GM23338 (cell line): ENCODE measurements around the gene SYCN. TPM values are rescaled to one million over a fixed set of nuclear protein-coding genes. Genes with fewer than 3 reads are reported as not detected.

Experiments used
- ATAC-seq: fragments of 200-7000 bp; cut with Tn5 transposase; 3 replicates; pipeline ENCODE4 v1.9.1; 2020
- DNase-seq: peaks from one replicate; pipeline ENCODE4 v3.0.0-alpha.2; 2015; ENCODE audit warnings: low spot score
- H2AFZ ChIP-seq: fragments of 200-600 bp; sonication (generic); 2 replicates; pipeline ENCODE4 v1.8.0; 2016; ENCODE audit warnings: antibody characterized with exemption, mild to moderate bottlenecking, moderate library complexity
- H3F3A ChIP-seq: fragments of 200-600 bp; sonication (generic); replicated peaks from 2 replicates; pipeline ENCODE4 v1.8.0; 2017; ENCODE audit warnings: antibody characterized with exemption, mixed run types, low read depth
- H3K27ac ChIP-seq: fragments of 200-600 bp; sonication (generic); 2 replicates; pipeline ENCODE4 v1.6.1; 2016; ENCODE audit warnings: low read depth
- H3K27me3 ChIP-seq: fragments of 200-600 bp; sonication (generic); 2 replicates; pipeline ENCODE4 v1.8.0; 2016; ENCODE audit warnings: mild to moderate bottlenecking, mixed run types, moderate library complexity; ENCODE audit not compliant: insufficient read depth
- H3K36me3 ChIP-seq: fragments of 200-600 bp; sonication (generic); 2 replicates; pipeline ENCODE4 v1.8.0; 2016; ENCODE audit warnings: mild to moderate bottlenecking; ENCODE audit not compliant: insufficient read depth
- H3K4me1 ChIP-seq: fragments of 200-600 bp; sonication (generic); 2 replicates; pipeline ENCODE4 v1.8.0; 2016; ENCODE audit warnings: mild to moderate bottlenecking, moderate library complexity; ENCODE audit not compliant: insufficient read depth
- H3K4me2 ChIP-seq: fragments of 200-600 bp; sonication (generic); 2 replicates; pipeline ENCODE4 v1.7.1; 2017; ENCODE audit warnings: mixed run types
- H3K4me3 ChIP-seq: fragments of 200-600 bp; sonication (generic); 2 replicates; pipeline ENCODE4 v1.6.1; 2016; ENCODE audit warnings: mixed run types
- H3K79me2 ChIP-seq: fragments of 200-600 bp; sonication (generic); replicated peaks from 2 replicates; pipeline ENCODE4 v1.8.0; 2017; ENCODE audit warnings: mild to moderate bottlenecking; ENCODE audit not compliant: insufficient read depth
- H3K9me2 ChIP-seq: fragments of 200-600 bp; sonication (generic); 2 replicates; pipeline ENCODE4 v1.8.0; 2017; ENCODE audit not compliant: insufficient read depth
- H4K20me1 ChIP-seq: fragments of 200-600 bp; sonication (generic); replicated peaks from 2 replicates; pipeline ENCODE4 v1.8.0; 2017; ENCODE audit warnings: mild to moderate bottlenecking; ENCODE audit not compliant: insufficient read depth
- H3K27ac Mint-ChIP-seq: 2 replicates; pipeline ENCODE4 v1.8.0; 2020; ENCODE audit warnings: inconsistent platforms, mild to moderate bottlenecking, moderate library complexity, mixed read lengths
- H3K27me3 Mint-ChIP-seq: 3 replicates; pipeline ENCODE4 v1.8.0; 2022; ENCODE audit warnings: low read depth, mild to moderate bottlenecking, moderate library complexity, mixed read lengths, inconsistent platforms; ENCODE audit not compliant: insufficient read depth, poor library complexity
- H3K36me3 Mint-ChIP-seq: 3 replicates; pipeline ENCODE4 v1.8.0; 2021; ENCODE audit warnings: low read depth, mild to moderate bottlenecking, inconsistent platforms, moderate library complexity, mixed read lengths
- H3K4me1 Mint-ChIP-seq: 3 replicates; pipeline ENCODE4 v1.8.0; 2020; ENCODE audit warnings: mild to moderate bottlenecking, inconsistent platforms, mixed read lengths
- H3K4me3 Mint-ChIP-seq: 3 replicates; pipeline ENCODE4 v1.8.0; 2021; ENCODE audit warnings: moderate library complexity, mild to moderate bottlenecking, inconsistent platforms, mixed read lengths
- H3K9me3 Mint-ChIP-seq: 3 replicates; pipeline ENCODE4 v1.8.0; 2020; ENCODE audit warnings: moderate library complexity, mild to moderate bottlenecking, inconsistent platforms, mixed read lengths
- EZH2phosphoT487 ChIP-seq: fragments of 200-600 bp; sonication (generic); IDR thresholded peaks from one replicate; pipeline ENCODE4 v1.8.1; 2018; ENCODE audit warnings: antibody characterized with exemption; ENCODE audit not compliant: unreplicated experiment
- ZNF331 ChIP-seq: fragments of 250-450 bp; sonication (Bioruptor Pico); IDR thresholded peaks from 2 replicates; pipeline ENCODE4 v1.5.0; 2020; ENCODE audit warnings: low read depth, mild to moderate bottlenecking, moderate library complexity
- polyA plus RNA-seq: library from polyadenylated mRNA; unstranded; fragments of >200 nt; fragmentation: Nextera tagmentation; extraction: Ambion mirVana; gene quantifications from 2 replicates; pipeline ENCODE4 v1.2.1, GENCODE V29; 2016
- total RNA-seq: library from RNA; depleted of rRNA; stranded (reverse); fragments of >200 nt; shearing (Covaris generic); gene quantifications from 2 replicates; pipeline ENCODE4 v1.2.3, GENCODE V29; 2014; rRNA removed

Gene SYCN
- total and polyA plus RNA-seq, 2 experiments from 2014 or later = not detected

DNA sequence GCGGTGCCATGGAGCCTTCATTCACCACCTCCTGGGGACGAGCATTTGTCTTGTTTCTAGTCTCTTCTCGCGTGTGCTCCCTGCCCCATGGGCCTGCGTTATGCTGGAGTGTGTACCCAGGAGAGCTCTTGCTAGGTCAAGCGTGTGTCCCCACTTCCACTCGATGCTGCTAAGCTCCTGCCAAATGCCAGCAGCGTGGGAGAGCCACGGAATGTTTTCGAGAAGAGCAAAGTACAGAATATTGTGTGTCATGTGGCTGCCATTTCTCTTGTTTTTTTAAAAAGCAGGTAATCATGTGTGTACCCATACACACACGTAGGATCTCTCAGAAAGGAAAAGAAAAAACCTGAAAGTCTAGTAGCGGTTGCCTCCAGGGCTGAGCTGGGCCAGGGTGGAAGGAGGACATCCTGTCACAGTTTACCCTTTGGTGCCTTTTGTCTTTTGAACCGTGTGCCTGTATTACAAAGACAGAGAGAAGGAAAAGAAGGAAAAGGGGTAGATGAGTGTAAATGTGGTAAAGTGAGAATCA lies 49.9 kb downstream of the SYCN start:
- peaks cover 17% of the 10 kb centered on the region for H3K4me1 ChIP-seq
- no peak overlapping the region for H3K27ac ChIP-seq
- no peaks in the 10 kb centered on the region for H3K27me3 ChIP-seq
- peaks cover 1% of the 10 kb centered on the region for H3K36me3 Mint-ChIP-seq
- H3K79me2 ChIP-seq = peaks cover 41% of the 10 kb centered on the region
- no peak for ATAC-seq
- H3K9me3 Mint-ChIP-seq = peaks cover under 1% of the 10 kb centered on the region; the same call in 2 of the 3 replicates
- peaks cover 8% of the 10 kb centered on the region for H3K27me3 Mint-ChIP-seq
- peak overlapping the region; percentile 67 for H3K4me2 ChIP-seq
- peaks cover 51% of the 10 kb centered on the region for H3K4me1 Mint-ChIP-seq
- H3K4me3 ChIP-seq = no peak overlapping the region
- H4K20me1 ChIP-seq = peaks cover 4% of the 10 kb centered on the region
- no peaks in the 10 kb centered on the region for H3K9me2 ChIP-seq
- H3K27ac Mint-ChIP-seq = no peak overlapping the region
- no peak overlapping the region for H2AFZ ChIP-seq
- no peak for DNase-seq
- no peak for TF ChIP-seq ZNF331 (CRISPR knock-in tag)
- no peak for TF ChIP-seq EZH2phosphoT487
- H3F3A ChIP-seq = no peaks in the 10 kb centered on the region
- peak overlapping the region; percentile 14; the same call in 1 of the 3 replicates for H3K4me3 Mint-ChIP-seq
- no peaks in the 10 kb centered on the region for H3K36me3 ChIP-seq

Other genes with a start within 250 kb of the SYCN start
- gene FBXO17, start 228.5 kb downstream of the SYCN start, total RNA-seq = 27.2 and 29.0 TPM in 2 replicates
- 17.2 and 18.6 TPM in 2 replicates for gene FBXO17, start 228.5 kb downstream of the SYCN start, polyA plus RNA-seq
- 3.8 and 6.2 TPM in 2 replicates for gene FBXO27, start 171.7 kb downstream of the SYCN start, total RNA-seq
- 13.7 and 15.4 TPM in 2 replicates for gene FBXO27, start 171.7 kb downstream of the SYCN start, polyA plus RNA-seq
- gene ACP7, start 119.9 kb downstream of the SYCN start, total RNA-seq = 0.45 and 0.97 TPM in 2 replicates
- 0.26 and 0.27 TPM in 2 replicates for gene ACP7, start 119.9 kb downstream of the SYCN start, polyA plus RNA-seq
- 31.7 and 35.4 TPM in 2 replicates for gene PAK4, start 78.5 kb downstream of the SYCN start, total RNA-seq
- gene PAK4, start 78.5 kb downstream of the SYCN start, polyA plus RNA-seq = 28.3 and 28.7 TPM in 2 replicates
- 3.8 and 6.2 TPM in 2 replicates for gene NCCRP1, start 7.3 kb downstream of the SYCN start, total RNA-seq
- gene NCCRP1, start 7.3 kb downstream of the SYCN start, polyA plus RNA-seq = 2.8 and 3.6 TPM in 2 replicates
- not detected in 2 replicates for gene IFNL3, start 40.7 kb upstream of the SYCN start, total RNA-seq
- not detected in 2 replicates for gene IFNL3, start 40.7 kb upstream of the SYCN start, polyA plus RNA-seq
- gene IFNL4, start 44.6 kb upstream of the SYCN start, total RNA-seq = not detected in 2 replicates
- not detected in 2 replicates for gene IFNL4, start 44.6 kb upstream of the SYCN start, polyA plus RNA-seq
- not detected in 2 replicates for gene IFNL2, start 64.1 kb upstream of the SYCN start, total RNA-seq
- not detected in 2 replicates for gene IFNL2, start 64.1 kb upstream of the SYCN start, polyA plus RNA-seq
- not detected in 2 replicates for gene IFNL1, start 92.1 kb upstream of the SYCN start, total RNA-seq
- not detected in 2 replicates for gene IFNL1, start 92.1 kb upstream of the SYCN start, polyA plus RNA-seq
- gene LRFN1, start 116.6 kb upstream of the SYCN start, total RNA-seq = 8.1 and 10.0 TPM in 2 replicates
- 3.2 and 4.1 TPM in 2 replicates for gene LRFN1, start 116.6 kb upstream of the SYCN start, polyA plus RNA-seq
- gene GMFG, start 131.8 kb upstream of the SYCN start, total RNA-seq = not detected in 2 replicates
- gene GMFG, start 131.8 kb upstream of the SYCN start, polyA plus RNA-seq = 1.0 and 1.3 TPM in 2 replicates
- 124 and 172 TPM in 2 replicates for gene SAMD4B, start 138.2 kb upstream of the SYCN start, total RNA-seq
- 104 and 107 TPM in 2 replicates for gene SAMD4B, start 138.2 kb upstream of the SYCN start, polyA plus RNA-seq
- gene PAF1, start 186.8 kb upstream of the SYCN start, total RNA-seq = 24.6 and 47.3 TPM in 2 replicates
- 21.3 and 22.1 TPM in 2 replicates for gene PAF1, start 186.8 kb upstream of the SYCN start, polyA plus RNA-seq
- gene MED29, start 187.1 kb upstream of the SYCN start, total RNA-seq = 62.0 and 63.0 TPM in 2 replicates
- gene MED29, start 187.1 kb upstream of the SYCN start, polyA plus RNA-seq = 26.1 and 27.5 TPM in 2 replicates
- 9.5 and 10.6 TPM in 2 replicates for gene ZFP36, start 202.6 kb upstream of the SYCN start, total RNA-seq
- gene ZFP36, start 202.6 kb upstream of the SYCN start, polyA plus RNA-seq = 27.5 and 27.7 TPM in 2 replicates
- gene PLEKHG2, start 208.4 kb upstream of the SYCN start, total RNA-seq = 35.2 and 41.3 TPM in 2 replicates
- 15.5 and 16.2 TPM in 2 replicates for gene PLEKHG2, start 208.4 kb upstream of the SYCN start, polyA plus RNA-seq
- 106 and 207 TPM in 2 replicates for gene RPS16, start 231.7 kb upstream of the SYCN start, total RNA-seq
- gene RPS16, start 231.7 kb upstream of the SYCN start, polyA plus RNA-seq = 1,901 and 2,135 TPM in 2 replicates
- 75.0 and 108 TPM in 2 replicates for gene SUPT5H, start 241.3 kb upstream of the SYCN start, total RNA-seq
- 144 and 150 TPM in 2 replicates for gene SUPT5H, start 241.3 kb upstream of the SYCN start, polyA plus RNA-seq